GM18858 (cell line): ENCODE results near the gene GOT2.
A peak's percentile ranks its signal among the peaks of the same experiment; 100 is the strongest.
"Not testable (repeated sequence)": the region's sequence is repeated elsewhere in the genome, so short reads cannot be mapped to it uniquely, and the experiment has no call there.

Experiments used
- ATAC-seq: cut with Tn5 transposase; IDR thresholded peaks from one replicate; pipeline ENCODE4 v1.9.1; 2021; ENCODE audit not compliant: unreplicated experiment

GOT2 gene

DNA sequence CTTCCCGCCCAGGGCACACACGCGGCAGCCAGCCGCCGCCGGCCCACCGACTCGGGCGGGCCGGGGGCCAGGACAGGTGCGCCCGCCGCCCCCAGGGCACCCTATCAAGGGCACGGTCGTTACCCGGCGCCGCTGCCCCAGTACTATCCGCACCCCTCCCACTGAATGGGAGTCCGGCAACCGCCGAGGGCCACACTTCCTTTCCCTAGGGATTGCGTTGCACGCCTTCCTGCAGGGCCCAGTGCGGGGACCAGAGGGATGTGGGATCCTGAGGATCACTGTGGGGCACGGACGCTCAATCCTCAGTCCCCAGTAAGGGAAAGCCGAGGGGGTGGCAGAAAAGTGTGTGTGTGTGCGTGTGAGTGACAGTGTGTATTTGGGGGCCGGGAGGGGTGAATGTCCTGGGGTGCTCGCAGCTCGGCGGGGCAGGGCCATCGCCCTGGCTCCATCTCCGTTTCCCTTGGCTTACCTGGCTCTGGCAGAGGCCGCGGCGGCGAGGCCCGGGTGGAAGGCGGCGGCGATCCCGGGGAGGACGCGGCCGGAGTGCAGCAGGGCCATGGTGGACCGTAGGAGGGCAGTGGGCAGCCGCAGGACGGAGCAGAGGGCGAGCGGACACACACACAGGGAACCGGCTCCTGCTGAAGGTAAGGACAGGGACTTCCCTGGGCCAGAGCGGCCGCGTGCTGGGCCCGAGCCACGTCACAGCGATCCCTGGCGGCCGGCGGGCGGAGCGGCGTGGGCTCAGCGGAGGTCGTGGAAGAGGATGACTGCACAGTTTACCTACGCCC is at the start of gene GOT2:
Gene GOT2, minus strand, starts transcription at position 646 of the 788 bp plus-strand sequence. Its CDS starts 88 bp downstream, at position 558.
- peak; percentile 82 for ATAC-seq

DNA sequence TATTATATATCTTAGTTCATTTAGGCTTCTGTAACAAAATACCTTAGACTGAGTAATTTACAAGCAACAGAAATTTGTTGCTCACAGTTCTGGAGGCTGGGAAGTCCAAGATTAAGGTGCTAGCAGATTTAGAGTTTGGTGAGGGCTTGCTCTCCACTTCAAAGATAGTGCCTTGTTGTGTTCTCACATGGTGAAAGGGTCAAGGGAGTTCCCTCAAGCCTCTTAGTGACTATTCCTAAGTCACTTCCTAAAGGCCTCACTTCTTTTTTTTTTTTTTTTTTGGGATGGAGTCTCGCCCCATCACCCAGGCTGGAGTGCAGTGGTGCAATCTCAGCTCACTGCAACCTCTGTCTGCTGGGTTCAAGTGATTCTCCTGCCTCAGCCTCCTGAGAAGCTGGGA is 45.2 kb upstream of the GOT2 start:
- not testable (repeated sequence) for ATAC-seq

DNA sequence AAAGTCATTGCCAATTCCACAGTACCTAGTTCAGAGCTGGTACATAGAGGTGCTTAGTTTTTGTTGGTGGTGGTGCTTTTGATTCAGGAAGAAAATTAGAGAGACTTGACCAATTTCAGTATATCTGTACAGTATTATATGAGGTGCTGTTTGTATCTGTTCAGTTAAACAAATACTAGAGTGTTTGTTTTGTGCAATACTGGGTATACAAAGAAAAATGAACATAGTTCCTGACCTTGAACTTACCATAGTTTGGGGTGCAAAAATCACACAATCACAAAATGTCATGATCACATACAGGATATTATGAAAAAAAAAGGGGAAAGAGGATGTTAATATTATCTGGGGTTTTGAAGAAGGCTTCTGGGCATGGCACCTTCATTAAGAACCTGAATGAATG is 39.8 kb upstream of the GOT2 start:
- no peak for ATAC-seq

DNA sequence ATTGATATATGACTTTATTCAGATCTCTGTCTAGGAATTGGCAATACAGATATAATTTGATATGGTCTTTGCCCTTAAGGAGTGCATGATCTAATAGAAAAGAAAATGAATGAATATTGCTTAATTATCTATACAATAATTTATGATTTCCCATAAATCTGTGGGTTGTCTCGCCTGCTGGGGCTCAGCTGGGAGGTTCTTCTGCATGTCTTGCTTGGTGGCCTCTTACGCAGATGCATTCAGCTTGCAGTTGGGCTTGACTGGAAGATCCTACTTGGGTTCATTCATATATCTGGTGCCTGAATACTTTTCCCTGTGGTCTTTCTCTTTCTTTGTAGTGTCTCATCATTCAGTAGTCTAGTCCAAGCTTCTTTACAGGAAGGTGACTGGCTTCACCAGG is 34.0 kb upstream of the GOT2 start:
- ATAC-seq, result no peak

GRCh38 chr16:58767581-58767980 is 33.5 kb upstream of the GOT2 start:
- no peak for ATAC-seq

GRCh38 chr16:58756650-58757332 is 22.7 kb upstream of the GOT2 start:
- no peak for ATAC-seq

DNA sequence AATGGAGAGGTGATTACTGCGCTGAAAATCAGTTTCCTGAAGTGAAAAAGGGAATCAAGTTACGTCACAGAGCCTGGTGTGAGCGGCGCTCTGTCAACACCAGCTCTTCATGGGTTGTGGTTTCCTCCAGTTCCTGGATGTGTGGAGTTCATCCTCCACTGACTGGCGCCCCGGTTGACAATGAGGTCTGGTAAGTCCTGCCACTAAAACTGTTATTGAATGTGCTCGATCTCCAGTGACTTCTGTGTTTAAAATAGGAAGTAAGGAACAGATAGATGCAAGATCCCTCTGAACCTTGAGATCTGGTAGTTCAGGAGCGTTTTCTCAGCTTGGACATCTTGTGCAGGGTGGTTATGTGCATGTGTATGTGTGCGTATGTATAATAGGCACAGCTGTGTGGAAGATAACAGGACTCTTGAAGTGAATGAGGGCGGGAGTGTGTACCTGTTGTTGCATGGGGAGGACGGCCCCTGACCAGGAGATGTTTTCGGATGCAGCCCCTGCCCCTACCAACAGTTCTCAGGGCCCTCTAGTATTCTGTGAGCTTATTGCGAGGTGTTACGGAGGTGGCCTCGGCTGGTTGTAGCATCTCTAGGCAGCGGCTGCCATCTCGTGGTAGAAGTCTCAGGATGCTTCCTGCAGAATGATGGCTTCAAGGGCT is 22.0 kb upstream of the GOT2 start:
- ATAC-seq, result peak; percentile 95

DNA sequence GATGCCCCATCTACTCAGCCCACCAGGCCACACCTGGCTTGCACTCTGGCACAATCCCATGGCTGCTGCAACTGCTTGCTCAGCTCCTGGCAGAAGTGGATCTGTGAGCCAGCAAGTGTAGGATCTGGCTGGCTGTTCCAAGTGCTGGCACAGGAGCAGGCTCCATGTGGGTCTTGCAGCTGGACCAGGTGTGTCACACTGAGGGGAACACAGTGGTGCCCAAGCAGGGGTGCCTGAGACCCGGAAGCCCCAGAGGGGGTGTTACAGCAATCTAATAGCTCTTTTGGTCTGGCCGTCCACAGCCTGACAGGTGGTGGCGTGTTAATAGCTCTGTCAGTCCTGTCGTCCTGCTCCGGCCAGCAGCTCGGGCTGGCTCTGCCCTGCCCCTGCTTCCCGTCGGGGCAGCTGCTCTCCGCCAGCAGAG is 19.6 kb upstream of the GOT2 start:
- ATAC-seq, result no peak

DNA sequence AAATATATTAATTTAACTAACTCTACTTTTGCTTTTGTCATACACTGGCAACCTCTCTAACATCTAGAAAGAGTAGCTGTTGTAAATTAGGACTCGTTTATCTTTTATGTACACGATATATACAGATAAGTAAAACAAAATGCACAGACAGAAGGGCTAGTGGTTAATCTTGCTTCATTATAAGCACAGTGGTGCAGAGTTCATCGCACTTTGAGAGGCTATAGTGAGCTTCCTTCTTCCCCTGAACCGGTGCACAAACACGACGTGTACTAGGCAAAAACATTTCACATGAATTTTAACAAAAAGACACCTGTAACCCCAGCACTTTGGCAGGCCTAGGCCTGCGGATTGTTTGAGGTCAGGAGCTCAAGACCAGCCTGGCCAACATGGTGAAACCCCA is 10.4 kb upstream of the GOT2 start:
- ATAC-seq, result no peak

- no peak for ATAC-seq
Observed at GRCh38 chr16:58741976-58742375, 7.9 kb upstream of the GOT2 start.

DNA sequence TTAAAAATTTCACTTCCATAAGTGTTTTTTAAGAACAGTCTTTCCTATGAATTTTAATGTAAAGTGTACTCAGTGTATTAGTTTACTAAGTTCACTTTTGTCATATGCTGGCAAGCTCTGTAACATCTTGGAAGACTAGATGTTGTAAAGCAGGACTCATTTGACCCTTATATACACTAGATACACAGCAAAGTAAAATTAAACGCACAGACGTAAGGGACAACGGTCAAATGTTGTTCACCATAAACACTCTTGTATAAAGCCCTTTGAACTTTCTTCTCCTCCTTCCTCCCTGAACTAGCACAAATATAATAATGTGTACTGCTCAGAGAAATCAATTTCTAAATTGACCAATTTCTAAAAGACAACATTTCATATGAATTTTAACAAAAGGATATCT is 7.0 kb upstream of the GOT2 start:
- no peak for ATAC-seq

GRCh38 chr16:58738672-58739296 is 4.7 kb upstream of the GOT2 start:
- ATAC-seq, result no peak

GRCh38 chr16:58736341-58736740 is 2.2 kb upstream of the GOT2 start:
- ATAC-seq, result not testable (repeated sequence)

- no peak for ATAC-seq
Observed at GRCh38 chr16:58734459-58734787, 307 bp upstream of the GOT2 start.

DNA sequence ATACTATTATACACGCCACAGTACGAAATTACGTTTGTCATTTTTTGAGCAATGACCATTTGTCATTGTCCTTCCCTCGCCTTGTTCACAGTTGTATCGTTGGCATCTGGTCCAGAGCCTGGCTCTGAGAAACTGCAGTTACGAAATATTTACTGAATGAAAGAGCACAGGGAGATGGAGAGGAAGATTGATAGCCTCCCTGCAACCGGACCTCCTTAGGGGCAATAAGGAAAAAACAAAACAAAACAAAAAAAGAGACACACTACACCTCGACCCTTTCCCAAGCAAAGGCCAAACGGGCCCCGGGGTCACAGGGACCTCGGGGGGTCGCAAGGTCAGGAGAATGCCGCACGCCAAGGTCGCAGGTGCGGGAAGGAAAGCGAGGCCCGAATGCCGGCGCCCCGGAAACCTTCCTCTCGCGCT is 857 bp downstream of the GOT2 start:
- no peak for ATAC-seq

DNA sequence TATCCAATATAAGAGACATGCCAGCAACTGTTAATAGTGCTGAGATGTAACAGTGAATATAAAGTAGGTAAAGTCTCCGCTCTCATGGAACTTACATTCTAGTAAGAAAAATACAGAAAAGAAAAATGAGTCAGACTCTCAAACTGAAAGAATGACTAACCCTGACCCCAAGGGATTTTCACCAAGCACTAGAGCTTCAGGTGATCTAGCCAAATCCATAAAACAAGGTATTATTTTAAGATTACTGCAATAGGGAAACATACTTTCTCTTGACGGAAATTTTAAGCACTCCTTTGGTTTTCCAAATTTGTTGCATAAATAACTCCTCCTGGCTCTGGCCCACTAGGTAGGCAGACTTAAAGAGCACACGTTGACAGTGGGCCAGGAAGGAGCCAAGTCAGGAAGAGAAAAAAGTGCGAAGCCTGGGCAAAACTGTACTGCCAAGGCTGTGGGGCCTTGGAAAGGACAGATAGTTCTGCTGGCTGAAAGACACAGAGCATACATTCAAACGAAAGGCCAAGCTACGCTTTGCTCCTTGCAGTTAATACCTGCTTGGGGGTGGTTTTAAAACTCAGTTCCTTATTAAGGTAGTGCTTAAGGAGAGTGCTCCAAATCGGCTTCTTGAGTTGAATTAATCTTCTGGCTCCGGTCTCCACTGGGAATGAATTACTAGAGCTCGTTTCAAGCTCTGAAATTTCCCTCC is 1.4 kb downstream of the GOT2 start:
- peak; percentile 60 for ATAC-seq

- no peak for ATAC-seq
Observed at GRCh38 chr16:58730724-58731370, 3.3 kb downstream of the GOT2 start.

DNA sequence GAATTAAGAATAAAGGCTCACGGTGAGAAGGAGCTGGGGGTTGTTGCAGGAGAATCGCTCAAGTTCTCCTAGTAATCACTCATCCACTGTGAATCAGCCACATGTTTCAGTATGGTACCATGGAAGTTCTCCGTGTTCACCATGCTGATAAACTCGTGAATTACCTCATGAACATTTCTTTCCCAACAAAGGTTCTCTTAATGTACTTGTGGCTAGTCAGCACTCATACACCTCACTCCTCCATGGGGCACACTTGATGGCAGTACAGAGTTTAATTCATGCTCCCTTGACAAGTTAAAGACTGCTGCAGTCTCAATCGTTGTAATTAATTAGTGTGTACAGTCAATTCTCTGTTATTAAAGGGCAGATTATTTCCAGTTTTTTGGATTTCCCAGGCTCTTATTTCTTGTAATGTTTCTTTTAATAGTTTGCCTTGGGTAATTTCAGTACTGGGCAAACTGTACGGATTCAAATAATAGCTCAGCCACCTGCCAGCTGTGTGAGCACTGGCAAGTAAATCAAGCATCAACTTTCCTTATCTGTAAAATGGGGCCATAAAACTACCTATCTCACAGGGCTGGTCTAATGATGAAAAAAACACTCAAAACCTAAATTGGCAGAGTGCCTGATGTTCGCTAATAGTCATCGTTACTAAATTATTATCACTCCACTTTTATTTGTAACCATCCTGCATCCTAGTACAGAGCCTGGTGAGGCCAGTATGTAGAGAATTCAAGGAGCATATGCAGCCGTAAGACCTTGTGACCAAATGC is 6.1 kb downstream of the GOT2 start:
- no peak for ATAC-seq

- ATAC-seq, result no peak
Observed at GRCh38 chr16:58727028-58727781, 6.9 kb downstream of the GOT2 start.
